ENCODE results near the gene TMEM231. TPM values are rescaled to one million over a fixed set of nuclear protein-coding genes. Genes with fewer than 3 reads are reported as not detected.
"Not testable (repeated sequence)": the region's sequence is repeated elsewhere in the genome, so short reads cannot be mapped to it uniquely, and the experiment has no call there.

TMEM231 gene
- total RNA-seq, 1 experiment from 2014 or later = 6.6 TPM

DNA sequence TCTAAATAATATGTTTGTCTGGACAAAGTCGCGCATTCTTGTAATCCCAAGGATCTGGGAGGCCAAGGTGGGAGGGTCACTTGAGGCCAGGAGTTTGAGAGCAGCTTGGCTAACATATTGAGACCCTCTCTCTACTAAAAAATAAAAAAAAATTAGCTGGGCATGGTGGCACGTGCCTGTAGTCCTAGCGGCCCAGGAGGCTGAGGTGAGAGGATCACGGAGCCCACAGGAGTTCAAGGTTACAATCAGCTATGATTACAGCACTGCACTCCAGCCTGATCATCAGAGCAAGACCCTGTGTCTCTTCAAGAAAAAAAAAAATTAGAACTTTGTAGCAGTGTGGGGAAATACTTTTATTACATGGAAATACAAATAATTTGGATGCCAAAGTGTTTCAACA is 54.7 kb downstream of the TMEM231 start:
- intact Hi-C loops (cut with micrococcal nuclease; ENCODE audit: unreplicated experiment) = no loop called here
- Histone ChIP-seq H3K36me3 (ENCODE audit: control insufficient read depth, insufficient read depth, low read length) (no peaks in the 10 kb centered on the region), H3K4me1 (no peaks in the 10 kb centered on the region), H3K4me3 (ENCODE audit: low read depth, low read length) (no peak overlapping the region), H3K27me3 (replicated peaks; ENCODE audit: control insufficient read depth, insufficient read depth, low read length) (no peaks in the 10 kb centered on the region), H3K9me3 (no peaks in the 10 kb centered on the region)
- H3K4me1 Mint-ChIP-seq (ENCODE audit: low read depth, unreplicated experiment) = no peaks in the 10 kb centered on the region
- H3K27ac Mint-ChIP-seq (ENCODE audit: unreplicated experiment) = no peak overlapping the region
- no peaks in the 10 kb centered on the region for H3K36me3 Mint-ChIP-seq (ENCODE audit: insufficient read depth, unreplicated experiment)
- ChIA-PET POLR2A (interaction anchor here (0.6 kb wide), 1 partner anchor 790 kb away, joined by 3 read pairs; no protein-coding TSS in a partner anchor), CTCF (interaction anchor here (0.7 kb wide), 1 partner anchor 16 kb away, joined by 9 read pairs; no protein-coding TSS in a partner anchor)
- no peaks in the 10 kb centered on the region for H3K9me3 Mint-ChIP-seq (ENCODE audit: unreplicated experiment)
- no peak overlapping the region for H3K4me3 Mint-ChIP-seq (ENCODE audit: unreplicated experiment)
- TF ChIP-seq, protein P1, sequence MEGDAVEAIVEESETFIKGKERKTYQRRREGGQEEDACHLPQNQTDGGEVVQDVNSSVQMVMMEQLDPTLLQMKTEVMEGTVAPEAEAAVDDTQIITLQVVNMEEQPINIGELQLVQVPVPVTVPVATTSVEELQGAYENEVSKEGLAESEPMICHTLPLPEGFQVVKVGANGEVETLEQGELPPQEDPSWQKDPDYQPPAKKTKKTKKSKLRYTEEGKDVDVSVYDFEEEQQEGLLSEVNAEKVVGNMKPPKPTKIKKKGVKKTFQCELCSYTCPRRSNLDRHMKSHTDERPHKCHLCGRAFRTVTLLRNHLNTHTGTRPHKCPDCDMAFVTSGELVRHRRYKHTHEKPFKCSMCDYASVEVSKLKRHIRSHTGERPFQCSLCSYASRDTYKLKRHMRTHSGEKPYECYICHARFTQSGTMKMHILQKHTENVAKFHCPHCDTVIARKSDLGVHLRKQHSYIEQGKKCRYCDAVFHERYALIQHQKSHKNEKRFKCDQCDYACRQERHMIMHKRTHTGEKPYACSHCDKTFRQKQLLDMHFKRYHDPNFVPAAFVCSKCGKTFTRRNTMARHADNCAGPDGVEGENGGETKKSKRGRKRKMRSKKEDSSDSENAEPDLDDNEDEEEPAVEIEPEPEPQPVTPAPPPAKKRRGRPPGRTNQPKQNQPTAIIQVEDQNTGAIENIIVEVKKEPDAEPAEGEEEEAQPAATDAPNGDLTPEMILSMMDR (IDR thresholded peaks at IDR 0.05; ENCODE audit: insufficient read depth in 1 of 2, low read depth in 1 of 2, low read length in 1 of 2, severe bottlenecking in 1 of 2, unreplicated experiment in 1 of 2) = no peak
- H3K27me3 Mint-ChIP-seq (ENCODE audit: insufficient read depth, unreplicated experiment) = no peaks in the 10 kb centered on the region
- BruUV-seq (replicated peaks) = no TSS peak
- DNase-seq = no peak

DNA sequence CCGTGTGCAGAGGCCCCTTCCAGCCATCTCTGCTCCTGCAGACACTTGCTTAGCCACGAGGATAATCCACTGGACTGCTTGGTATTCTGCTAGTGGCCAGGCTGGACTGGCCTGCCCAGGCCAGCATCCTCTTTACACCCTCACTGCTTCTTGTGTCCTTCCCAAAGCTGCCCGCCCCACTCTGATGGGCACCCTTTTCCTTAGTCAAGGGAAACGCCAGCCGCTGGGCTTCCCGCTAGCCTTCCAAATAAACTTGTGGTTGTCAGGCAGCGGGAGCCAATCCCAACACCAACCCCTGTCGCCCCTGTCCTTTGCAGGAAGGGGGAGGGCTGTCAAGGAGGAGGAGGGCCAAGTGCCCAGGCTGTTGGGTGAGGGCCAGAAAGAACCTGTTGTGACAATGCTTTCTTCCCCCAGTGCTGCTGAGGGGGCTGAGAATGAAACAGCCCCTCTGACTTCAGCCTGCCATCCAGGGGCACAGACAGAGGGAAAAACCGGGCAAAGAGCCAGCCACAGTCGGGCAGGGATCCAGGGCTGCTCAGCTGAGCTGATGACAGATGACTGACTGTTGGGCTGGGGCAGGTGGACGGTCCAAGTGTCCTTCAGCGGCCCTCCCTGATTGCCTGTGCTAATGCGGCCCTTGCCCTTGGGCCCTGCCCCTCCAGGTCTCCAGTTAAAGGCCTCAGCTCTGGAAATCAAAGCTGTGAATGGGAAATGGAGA is 57.3 kb downstream of the TMEM231 start:
- H3K27me3 ChIP-seq (replicated peaks; ENCODE audit: control insufficient read depth, insufficient read depth, low read length); H3K4me3 ChIP-seq (ENCODE audit: low read depth, low read length); H3K9me3 ChIP-seq; H3K36me3 ChIP-seq (ENCODE audit: control insufficient read depth, insufficient read depth, low read length); H3K36me3 Mint-ChIP-seq (ENCODE audit: insufficient read depth, unreplicated experiment); intact Hi-C loops (cut with micrococcal nuclease; ENCODE audit: unreplicated experiment); H3K4me1 Mint-ChIP-seq (ENCODE audit: low read depth, unreplicated experiment); CTCF ChIA-PET; H3K9me3 Mint-ChIP-seq (ENCODE audit: unreplicated experiment); POLR2A ChIA-PET; BruUV-seq (replicated peaks); H3K4me3 Mint-ChIP-seq (ENCODE audit: unreplicated experiment); H3K27me3 Mint-ChIP-seq (ENCODE audit: insufficient read depth, unreplicated experiment); DNase-seq; H3K27ac Mint-ChIP-seq (ENCODE audit: unreplicated experiment); H3K4me1 ChIP-seq: not testable (repeated sequence)

DNA sequence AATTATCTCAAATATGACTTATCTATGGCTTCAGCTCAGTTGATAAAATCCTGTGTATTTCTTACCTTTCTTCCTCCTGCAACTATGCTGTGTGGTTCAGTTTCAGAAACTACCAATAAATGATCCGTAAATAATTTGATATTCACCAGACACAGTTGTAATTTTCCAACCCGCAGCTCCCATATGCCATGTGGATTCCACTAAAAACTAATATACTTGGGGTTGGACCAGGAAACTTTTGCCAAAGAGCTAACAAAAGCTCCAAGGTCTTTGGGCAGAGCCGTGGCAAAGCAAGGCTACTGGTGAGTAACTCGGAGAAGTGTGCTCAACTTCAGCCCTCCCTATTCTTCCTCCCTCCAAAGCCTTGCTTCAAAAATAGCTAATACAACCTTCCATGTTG is 58.5 kb downstream of the TMEM231 start:
- Histone ChIP-seq H3K36me3 (ENCODE audit: control insufficient read depth, insufficient read depth, low read length) (no peaks in the 10 kb centered on the region), H3K4me1 (no peaks in the 10 kb centered on the region), H3K27me3 (replicated peaks; ENCODE audit: control insufficient read depth, insufficient read depth, low read length) (no peaks in the 10 kb centered on the region), H3K4me3 (ENCODE audit: low read depth, low read length) (no peak overlapping the region), H3K9me3 (no peaks in the 10 kb centered on the region)
- CTCF ChIA-PET = no interaction called here
- Mint-ChIP-seq H3K36me3 (ENCODE audit: insufficient read depth, unreplicated experiment) (no peaks in the 10 kb centered on the region), H3K4me1 (ENCODE audit: low read depth, unreplicated experiment) (peaks cover 6% of the 10 kb centered on the region), H3K9me3 (ENCODE audit: unreplicated experiment) (no peaks in the 10 kb centered on the region), H3K27me3 (ENCODE audit: insufficient read depth, unreplicated experiment) (no peaks in the 10 kb centered on the region), H3K4me3 (ENCODE audit: unreplicated experiment) (no peak overlapping the region), H3K27ac (ENCODE audit: unreplicated experiment) (no peak overlapping the region)
- TF ChIP-seq, protein P1 (IDR thresholded peaks at IDR 0.05; ENCODE audit: insufficient read depth in 1 of 2, low read depth in 1 of 2, low read length in 1 of 2, severe bottlenecking in 1 of 2, unreplicated experiment in 1 of 2) = no peak
- intact Hi-C loops (cut with micrococcal nuclease; ENCODE audit: unreplicated experiment) = no loop called here
- POLR2A ChIA-PET = interaction anchor here (0.8 kb wide), 1 partner anchor 19 kb away, joined by 7 read pairs; no protein-coding TSS in a partner anchor
- no TSS peak for BruUV-seq (replicated peaks)
- DNase-seq = no peak
